ENCODE data around the gene HDAC9.

GRCh38 chr7:18647582-18647981, 152.0 kb downstream of the HDAC9 start:
- TF ChIP-seq POLR2AphosphoS5 (IDR thresholded peaks at IDR 0.05; ENCODE audit: borderline replicate concordance, low read depth, low read length) = no peak
- TF ChIP-seq EZH2 (IDR thresholded peaks at IDR 0.05) = no peak
- no peak for TF ChIP-seq FOXP2 (optimal IDR thresholded peaks at IDR 0.05; ENCODE audit: control extremely low read depth, extremely low read length, insufficient read depth)

Measured in SK-N-MC (cell line).